HepG2 (cell line): ENCODE measurements around the gene DNASE1. TPM values are rescaled to one million over a fixed set of nuclear protein-coding genes. Genes with fewer than 3 reads are reported as not detected.

Source experiments
- AGO2 ChIP-seq: fragments of 200-400 bp; formaldehyde crosslinking; optimal IDR thresholded peaks from 2 replicates; pipeline ENCODE3; 2017; ENCODE audit warnings: mild to moderate bottlenecking, low read depth, low read length, moderate library complexity
- CC2D1A ChIP-seq: sonication (generic); formaldehyde crosslinking; IDR thresholded peaks from 2 replicates; pipeline ENCODE4 v1.8.1; 2023; ENCODE audit warnings: mild to moderate bottlenecking, missing genetic modification reagents
- CENPBD1 ChIP-seq: sonication (generic); formaldehyde crosslinking; IDR thresholded peaks from 2 replicates; pipeline ENCODE4 v1.8.0; 2022; ENCODE audit warnings: missing genetic modification reagents, low read depth, mild to moderate bottlenecking, borderline replicate concordance
- CREB1 ChIP-seq, 2 experiments: fragments of 450-650 bp in 1 of 2; IDR thresholded peaks; 2 replicates each; pipeline ENCODE4 v1.6.1; 2016 to 2017; ENCODE audit warnings: control low read depth in 1 of 2, mild to moderate bottlenecking in 1 of 2, missing compliant biosample characterization in 1 of 2, missing genetic modification characterization in 1 of 2
- DMAP1 ChIP-seq: IDR thresholded peaks from 2 replicates; pipeline ENCODE4 v1.6.1; 2016
- HNF4A ChIP-seq: sonication (generic); formaldehyde crosslinking; IDR thresholded peaks from 2 replicates; pipeline ENCODE4 v1.4.0; 2020; ENCODE audit warnings: missing genetic modification reagents
- HNRNPLL ChIP-seq: fragments of 200-400 bp; formaldehyde crosslinking; IDR thresholded peaks from 2 replicates; pipeline ENCODE4 v1.6.1; 2017; ENCODE audit warnings: mild to moderate bottlenecking, low read depth, low read length; ENCODE audit not compliant: poor library complexity, severe bottlenecking
- IKZF1 ChIP-seq: fragments of 450-650 bp; IDR thresholded peaks from 2 replicates; pipeline ENCODE4 v1.7.1; 2016
- JUND ChIP-seq: sonication (generic); formaldehyde crosslinking; IDR thresholded peaks from 2 replicates; pipeline ENCODE4 v1.8.0; 2022; ENCODE audit warnings: mild to moderate bottlenecking, missing genetic modification reagents
- NBN ChIP-seq: fragments of 450-650 bp; conservative IDR thresholded peaks from 2 replicates; pipeline ENCODE4 v1.6.1; 2017
- NFIC ChIP-seq: IDR thresholded peaks from 2 replicates; pipeline ENCODE4 v1.6.1; 2012; ENCODE audit warnings: mild to moderate bottlenecking, low read length, inconsistent platforms
- PHF21A ChIP-seq: sonication (generic); formaldehyde crosslinking; IDR thresholded peaks from 2 replicates; pipeline ENCODE4 v1.5.0; 2020; ENCODE audit warnings: mild to moderate bottlenecking, missing genetic modification reagents
- POLR2A ChIP-seq, 2 experiments: IDR thresholded peaks; 2 replicates each; pipeline ENCODE4 v1.6.1; 2011; ENCODE audit warnings: low read depth in 2 of 2, low read length in 2 of 2, mild to moderate bottlenecking in 1 of 2, moderate library complexity in 1 of 2; ENCODE audit not compliant: insufficient read depth in 1 of 2
- SYNCRIP ChIP-seq: fragments of 200-400 bp; formaldehyde crosslinking; IDR thresholded peaks from 2 replicates; pipeline ENCODE4 v1.6.1; 2018; ENCODE audit warnings: mild to moderate bottlenecking, low read depth, low read length; ENCODE audit not compliant: insufficient read depth
- TCF7L2 ChIP-seq: IDR thresholded peaks from 2 replicates; pipeline ENCODE4 v1.6.1; 2011; ENCODE audit warnings: mild to moderate bottlenecking, low read depth, low read length, moderate library complexity
- TEAD3 ChIP-seq: optimal IDR thresholded peaks from 2 replicates; pipeline ENCODE3; 2016; ENCODE audit warnings: borderline replicate concordance
- ZBTB2 ChIP-seq: sonication (generic); formaldehyde crosslinking; IDR thresholded peaks from 2 replicates; pipeline ENCODE4 v1.8.0; 2022; ENCODE audit warnings: low read depth, missing genetic modification reagents
- ZFX ChIP-seq: sonication (generic); formaldehyde crosslinking; IDR thresholded peaks from 2 replicates; pipeline ENCODE4 v1.4.0; 2020; ENCODE audit warnings: mild to moderate bottlenecking, low read depth, missing genetic modification reagents, moderate library complexity
- ZHX1 ChIP-seq: sonication (generic); formaldehyde crosslinking; IDR thresholded peaks from 2 replicates; pipeline ENCODE4 v1.8.1; 2022; ENCODE audit warnings: low read depth, mild to moderate bottlenecking, missing genetic modification reagents
- ZIK1 ChIP-seq: sonication (generic); formaldehyde crosslinking; IDR thresholded peaks from 2 replicates; pipeline ENCODE4 v1.5.0; 2020; ENCODE audit warnings: mild to moderate bottlenecking, low read depth, missing genetic modification reagents, borderline replicate concordance
- ZNF10 ChIP-seq: sonication (generic); formaldehyde crosslinking; IDR thresholded peaks from 2 replicates; pipeline ENCODE4 v1.4.0; 2020; ENCODE audit warnings: mild to moderate bottlenecking, low read depth, missing genetic modification reagents, borderline replicate concordance
- ZNF251 ChIP-seq: sonication (generic); formaldehyde crosslinking; IDR thresholded peaks from 2 replicates; pipeline ENCODE4 v1.9.0; 2021; ENCODE audit warnings: mild to moderate bottlenecking, missing genetic modification reagents
- ZNF335 ChIP-seq: sonication (generic); formaldehyde crosslinking; IDR thresholded peaks from 2 replicates; pipeline ENCODE4 v1.4.0; 2020; ENCODE audit warnings: missing genetic modification reagents
- ZNF446 ChIP-seq: sonication (generic); formaldehyde crosslinking; IDR thresholded peaks from 2 replicates; pipeline ENCODE4 v1.5.0; 2020; ENCODE audit warnings: mild to moderate bottlenecking, missing genetic modification reagents
- ZNF558 ChIP-seq: sonication (generic); formaldehyde crosslinking; IDR thresholded peaks from 2 replicates; pipeline ENCODE4 v1.9.0; 2022; ENCODE audit warnings: mild to moderate bottlenecking, missing genetic modification reagents, borderline replicate concordance
- ZNF589 ChIP-seq: sonication (generic); formaldehyde crosslinking; conservative IDR thresholded peaks from 2 replicates; pipeline ENCODE4 v1.8.0; 2022; ENCODE audit warnings: mild to moderate bottlenecking, moderate library complexity, missing genetic modification reagents
- ZNF598 ChIP-seq: sonication (generic); formaldehyde crosslinking; IDR thresholded peaks from 2 replicates; pipeline ENCODE4 v1.5.1; 2020; ENCODE audit warnings: mild to moderate bottlenecking, missing genetic modification reagents, borderline replicate concordance
- ZSCAN29 ChIP-seq: sonication (generic); formaldehyde crosslinking; conservative IDR thresholded peaks from 2 replicates; pipeline ENCODE4 v1.4.0; 2020; ENCODE audit warnings: mild to moderate bottlenecking, missing genetic modification reagents
- polyA plus RNA-seq, 8 experiments: library from polyadenylated mRNA; depleted of rRNA in 3 of 8; stranded (reverse) in 7 of 8; unstranded in 1 of 8; fragments of >200 nt; fragmentation: Illumina TruSeq in 4 of 8; extraction: Trizol in 4 of 8; gene quantifications; 2 replicates each; pipeline versions ENCODE4 v1.2.1 to v1.2.3, GENCODE V29; 2011 to 2016; ENCODE audit warnings: low read depth in 4 of 8, missing spikeins in 1 of 8, mixed read lengths in 1 of 8; ENCODE audit not compliant: insufficient read depth in 1 of 8
- total RNA-seq, 5 experiments: library from RNA; depleted of rRNA; stranded (reverse); fragments of >200 nt; fragmentation: Illumina TruSeq; extraction: Trizol; gene quantifications; 2 replicates each; pipeline ENCODE4 v1.2.3, GENCODE V29; 2016; ENCODE audit warnings: low read depth in 1 of 5

Gene DNASE1
- total and polyA plus RNA-seq, 2 of the 13 experiments (the other 11 are each of a cell fraction or from before 2014, with no cell fraction given): 7.1 to 11.1 TPM

- TF ChIP-seq CENPBD1 (CRISPR knock-in tag): no peak
- TF ChIP-seq ZHX1 (CRISPR knock-in tag): no peak
- no peak for TF ChIP-seq ZNF446 (CRISPR knock-in tag)
- TF ChIP-seq ZNF589 (CRISPR knock-in tag): no peak
- no peak for TF ChIP-seq CC2D1A
- TF ChIP-seq NFIC: peak; percentile 65; the same call in 1 of the 2 replicates
- TF ChIP-seq HNF4A: peak; percentile 74
- no peak for TF ChIP-seq SYNCRIP
- TF ChIP-seq PHF21A (CRISPR knock-in tag): peak; percentile 58; the same call in 1 of the 2 replicates
- TF ChIP-seq ZIK1 (CRISPR knock-in tag): no peak
- TF ChIP-seq CREB1 (IDR thresholded peaks at IDR 0.05): no peak
- peak; percentile 41; the same call in 1 of the 2 replicates for TF ChIP-seq CREB1 (CRISPR knock-in tag; IDR thresholded peaks at IDR 0.05)
- TF ChIP-seq ZNF558 (CRISPR knock-in tag): no peak
- TF ChIP-seq JUND (CRISPR knock-in tag): no peak
- TF ChIP-seq IKZF1: no peak
- TF ChIP-seq ZNF251 (CRISPR knock-in tag): no peak
- no peak for TF ChIP-seq TCF7L2
- no peak for TF ChIP-seq ZNF335 (CRISPR knock-in tag)
- TF ChIP-seq DMAP1: peak; percentile 61; the same call in 1 of the 2 replicates
- TF ChIP-seq HNRNPLL: no peak
- TF ChIP-seq NBN: no peak
- no peak for TF ChIP-seq ZNF598 (CRISPR knock-in tag)
- peak; percentile 78 for TF ChIP-seq TEAD3 (CRISPR knock-in tag)
- no peak for TF ChIP-seq ZFX (CRISPR knock-in tag)
- TF ChIP-seq POLR2A (IDR thresholded peaks at IDR 0.05; ENCODE audit: insufficient read depth in 1 of 2, low read depth in 2 of 2, low read length in 2 of 2): no peak
- TF ChIP-seq ZNF10: no peak
- TF ChIP-seq ZBTB2 (CRISPR knock-in tag): no peak
- no peak for TF ChIP-seq AGO2
- no peak for TF ChIP-seq ZSCAN29 (CRISPR knock-in tag)
Measured at GRCh38 chr16:3609895-3610697, 44.4 kb upstream of the DNASE1 start (continued).
